ENCODE results near the gene PLEKHM2.

Gene PLEKHM2

GRCh38 chr1:15757575-15758342 lies 73.6 kb downstream of the PLEKHM2 start:
- H3K4me3 ChIP-seq (ENCODE audit: control insufficient read depth, low read depth, low read length) = no peak overlapping the region
- DNase-seq (ENCODE audit: low read depth) = no peak
- no peak for TF ChIP-seq CTCF (conservative IDR thresholded peaks at IDR 0.05; ENCODE audit: control insufficient read depth, insufficient read depth, low read depth, low read length)

DNA sequence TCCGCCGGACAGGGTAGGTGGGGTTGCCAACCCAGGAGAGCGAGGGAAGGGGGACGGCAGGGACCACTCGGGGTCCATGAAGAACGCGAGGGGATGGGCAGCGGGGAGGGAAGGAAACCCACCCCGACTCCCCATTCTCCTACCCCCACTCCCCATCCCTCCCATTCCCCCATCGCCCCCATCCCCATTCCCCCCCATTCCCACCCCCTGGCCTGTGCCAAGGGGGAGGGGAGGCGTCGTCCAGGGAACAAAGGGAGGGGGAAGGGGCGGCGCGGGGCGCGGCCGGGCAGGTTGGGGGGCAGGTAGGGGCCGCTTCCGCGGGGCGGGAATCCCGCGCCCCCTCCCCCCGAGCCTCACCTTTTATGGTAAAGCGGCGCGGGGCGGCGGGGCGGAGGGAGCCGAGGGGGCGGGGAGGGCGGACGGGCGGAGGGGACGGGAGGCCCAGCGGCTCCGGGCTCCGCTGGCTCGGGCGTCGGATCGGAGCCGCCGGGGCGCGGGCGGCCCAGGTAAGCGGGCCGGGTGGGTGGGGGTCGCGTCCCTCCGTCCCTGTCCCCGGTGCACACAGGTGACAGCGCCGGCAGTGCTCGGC lies 74.3 kb downstream of the PLEKHM2 start, which contains the start of gene FBLIM1:
Gene FBLIM1, plus strand, starts transcription at position 453 of the 589 bp plus-strand sequence. CDS start 6,189 bp downstream, outside the sequence.
- H3K4me3 ChIP-seq (ENCODE audit: control insufficient read depth, low read depth, low read length) = peak within 1 kb of the TSS; percentile 59
- no peak for TF ChIP-seq CTCF (conservative IDR thresholded peaks at IDR 0.05; ENCODE audit: control insufficient read depth, insufficient read depth, low read depth, low read length)
- no peak for DNase-seq (ENCODE audit: low read depth)

DNA sequence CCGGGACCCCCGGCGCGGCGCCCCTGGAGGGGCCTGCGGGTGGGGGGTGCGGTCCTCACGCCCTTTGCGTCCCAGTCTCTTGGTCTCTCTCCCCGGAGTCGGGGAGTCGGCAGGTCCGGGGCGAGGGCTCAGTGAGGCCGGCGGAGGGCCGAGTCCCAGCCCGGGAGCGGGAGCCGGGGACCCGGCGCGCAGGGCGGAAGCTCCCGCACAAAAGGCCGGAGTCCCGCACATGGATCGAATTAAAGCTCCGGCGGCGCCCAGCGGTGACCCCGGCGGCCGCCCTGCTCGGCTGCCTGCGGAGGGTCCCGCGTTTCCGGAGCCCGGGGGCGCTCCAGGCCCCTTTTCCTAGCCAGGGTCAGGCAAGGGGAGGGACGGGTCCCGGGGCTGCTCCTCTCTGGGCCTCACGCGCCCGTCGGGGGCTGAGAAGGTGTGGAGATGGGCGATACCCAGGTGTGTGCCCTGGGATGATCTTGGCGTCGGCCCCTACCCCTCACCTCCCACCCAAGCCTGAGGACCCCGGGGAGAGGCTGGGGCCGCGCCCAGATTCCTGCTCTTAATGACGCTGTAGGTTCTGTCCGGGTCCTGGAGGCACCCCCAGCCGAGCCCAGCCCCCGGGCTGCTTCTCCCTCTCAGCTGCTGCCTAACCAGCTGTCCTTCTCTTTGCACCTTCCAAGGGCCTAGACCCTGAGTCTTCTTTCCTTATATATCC lies 75.0 kb downstream of the PLEKHM2 start:
- no peak for TF ChIP-seq CTCF (conservative IDR thresholded peaks at IDR 0.05; ENCODE audit: control insufficient read depth, insufficient read depth, low read depth, low read length)
- H3K4me3 ChIP-seq (ENCODE audit: control insufficient read depth, low read depth, low read length) = peak overlapping the region; percentile 59
- DNase-seq (ENCODE audit: low read depth) = no peak

DNA sequence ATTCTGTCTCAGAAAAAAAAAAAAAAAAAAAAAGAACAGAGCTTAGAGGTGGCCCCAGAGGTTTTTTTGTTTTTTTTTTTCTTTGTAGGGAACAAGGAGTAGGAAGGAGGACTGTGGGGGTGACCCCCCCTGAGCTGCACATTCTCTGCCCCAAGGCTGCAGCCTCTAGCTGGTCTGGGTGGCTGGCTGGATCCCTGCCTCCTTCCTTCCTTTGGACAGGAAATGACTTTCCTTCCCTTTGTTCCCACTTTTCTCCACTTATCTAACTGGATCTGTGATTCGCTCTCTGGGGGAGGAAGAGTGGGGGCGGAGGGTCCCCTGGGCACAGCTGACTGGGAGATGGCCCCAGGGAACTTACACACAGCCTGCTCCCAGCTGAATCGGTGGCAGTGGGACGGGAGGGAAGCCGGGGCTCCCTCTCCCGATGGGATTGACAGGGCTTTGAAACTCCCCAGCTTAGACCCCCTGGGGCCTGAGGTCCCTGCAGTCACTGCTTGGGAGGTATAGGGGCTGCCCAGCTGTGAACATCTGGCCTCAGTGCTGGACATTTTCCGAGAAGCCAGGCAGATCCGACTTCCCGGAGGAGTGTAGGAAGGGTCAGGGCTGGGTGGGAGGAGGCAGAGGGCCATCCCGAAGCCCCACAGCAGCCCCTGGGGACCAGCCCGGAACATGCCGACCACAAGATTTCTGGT lies 76.5 kb downstream of the PLEKHM2 start:
- no peak for TF ChIP-seq CTCF (conservative IDR thresholded peaks at IDR 0.05; ENCODE audit: control insufficient read depth, insufficient read depth, low read depth, low read length)
- peak; percentile 85 for DNase-seq (ENCODE audit: low read depth)
- peak overlapping the region; percentile 31 for H3K4me3 ChIP-seq (ENCODE audit: control insufficient read depth, low read depth, low read length)

GRCh38 chr1:15761366-15762128 lies 77.4 kb downstream of the PLEKHM2 start:
- no peak overlapping the region for H3K4me3 ChIP-seq (ENCODE audit: control insufficient read depth, low read depth, low read length)
- TF ChIP-seq CTCF (conservative IDR thresholded peaks at IDR 0.05; ENCODE audit: control insufficient read depth, insufficient read depth, low read depth, low read length) = no peak

DNA sequence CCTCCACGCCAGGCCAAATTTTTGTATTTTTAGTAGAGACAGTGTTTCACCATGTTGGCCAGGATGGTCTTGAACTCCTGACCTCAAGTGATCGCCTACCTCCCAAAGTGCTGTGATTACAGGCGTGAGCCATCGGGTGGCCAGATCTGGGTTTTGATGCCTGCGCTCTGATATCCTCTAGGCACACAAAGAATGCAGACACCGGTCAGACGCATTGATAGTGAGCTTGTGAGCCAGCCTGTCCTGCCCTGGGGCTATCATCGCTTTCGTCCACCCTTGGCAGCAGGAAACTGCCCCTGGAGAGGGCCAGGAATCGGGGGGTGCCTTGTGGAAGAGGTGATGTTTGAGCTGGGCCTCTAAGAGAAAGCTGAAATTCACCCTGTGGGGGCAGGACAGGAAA lies 78.4 kb downstream of the PLEKHM2 start:
- DNase-seq (ENCODE audit: low read depth) = no peak
- no peak for TF ChIP-seq CTCF (conservative IDR thresholded peaks at IDR 0.05; ENCODE audit: control insufficient read depth, insufficient read depth, low read depth, low read length)
- no peak overlapping the region for H3K4me3 ChIP-seq (ENCODE audit: control insufficient read depth, low read depth, low read length)

More at GRCh38 chr1:15761366-15762128, 77.4 kb downstream of the PLEKHM2 start:
- no peak for DNase-seq (ENCODE audit: low read depth)
